NT2/D1 (cell line): ENCODE measurements around the gene AGRP.
"Not testable (repeated sequence)": the region's sequence is repeated elsewhere in the genome, so short reads cannot be mapped to it uniquely, and the experiment has no call there.

Source experiments
- YY1 ChIP-seq: IDR thresholded peaks from 2 replicates; pipeline ENCODE4 v1.6.1; 2011; ENCODE audit not compliant: insufficient read length, insufficient read depth
- ZNF274 ChIP-seq: IDR thresholded peaks from 2 replicates; pipeline ENCODE4 v1.6.1; 2011; ENCODE audit warnings: mild to moderate bottlenecking, low read depth, low read length

- TF ChIP-seq ZNF274, YY1: not testable (repeated sequence)
Measured at GRCh38 chr16:67487561-67487960, 4.2 kb upstream of the AGRP start.
